ENCODE data around the gene HSD17B7. TPM values are rescaled to one million over a fixed set of nuclear protein-coding genes. Genes with fewer than 3 reads are reported as not detected.

Gene HSD17B7, protein sequence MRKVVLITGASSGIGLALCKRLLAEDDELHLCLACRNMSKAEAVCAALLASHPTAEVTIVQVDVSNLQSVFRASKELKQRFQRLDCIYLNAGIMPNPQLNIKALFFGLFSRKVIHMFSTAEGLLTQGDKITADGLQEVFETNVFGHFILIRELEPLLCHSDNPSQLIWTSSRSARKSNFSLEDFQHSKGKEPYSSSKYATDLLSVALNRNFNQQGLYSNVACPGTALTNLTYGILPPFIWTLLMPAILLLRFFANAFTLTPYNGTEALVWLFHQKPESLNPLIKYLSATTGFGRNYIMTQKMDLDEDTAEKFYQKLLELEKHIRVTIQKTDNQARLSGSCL
- 17.8 and 18.1 TPM in 2 replicates for total RNA-seq

DNA sequence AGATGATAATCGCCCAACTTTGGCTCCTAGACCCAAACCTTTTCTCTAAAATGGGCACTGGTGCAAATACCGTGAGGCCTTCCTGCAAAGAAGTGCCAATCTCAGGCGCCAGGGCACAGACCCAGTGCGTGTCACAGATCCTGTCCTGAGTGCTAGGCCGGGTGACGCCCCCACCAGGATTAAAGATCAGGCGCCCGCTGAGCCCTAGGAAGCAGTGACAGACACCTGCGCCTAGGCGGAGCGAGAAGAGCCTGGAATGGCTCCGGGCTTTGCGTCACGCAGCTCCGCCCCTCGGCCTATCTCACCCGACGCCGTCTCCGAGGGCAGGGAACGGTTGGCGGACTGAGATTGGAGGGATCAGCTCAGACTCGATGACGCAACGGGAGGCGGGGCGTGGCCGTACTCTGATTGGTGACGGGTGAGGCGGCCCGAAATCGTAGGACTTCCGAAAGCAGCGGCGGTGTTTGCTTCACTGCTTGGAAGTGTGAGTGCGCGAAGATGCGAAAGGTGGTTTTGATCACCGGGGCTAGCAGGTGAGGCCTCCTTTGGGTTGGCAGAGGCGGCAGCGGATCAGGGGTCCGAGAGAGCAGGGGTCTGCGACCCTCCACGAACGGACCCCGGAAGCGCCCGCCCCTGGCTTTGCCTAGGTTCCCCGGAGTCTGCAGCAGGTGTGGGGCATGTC is at the start of gene HSD17B7:
TSS of gene HSD17B7 (plus strand) at position 400 of the 682 bp plus-strand sequence. CDS start at position 499, 99 bp downstream.

DNA sequence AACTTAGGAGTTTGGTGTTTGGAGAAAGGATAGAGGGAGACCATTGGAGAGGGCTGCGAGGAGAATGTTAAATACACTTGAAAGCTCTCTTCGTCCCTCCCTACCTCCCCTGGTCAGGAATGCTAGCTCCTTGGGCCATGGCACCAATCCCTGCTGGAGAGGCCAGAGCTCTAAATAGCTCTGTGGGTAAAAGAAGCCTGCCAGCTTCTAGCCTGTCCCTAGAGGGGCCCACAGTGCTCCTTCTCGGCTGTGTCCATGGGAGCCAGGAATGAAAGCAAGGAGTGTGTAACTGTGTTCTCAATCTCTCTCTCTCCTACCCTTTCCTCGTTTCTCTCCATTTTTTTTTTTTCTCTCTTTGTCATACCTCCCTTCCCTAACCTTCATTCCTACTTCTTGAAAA is 70.6 kb downstream of the HSD17B7 start, which contains the start of gene CCDC190:
TSS of gene CCDC190 (minus strand) at position 75 of the 400 bp plus-strand sequence. CDS start 1,529 bp downstream, outside the sequence.

Other genes with a start within 250 kb of the HSD17B7 start
- 48.1 and 76.4 TPM in 2 replicates for gene UAP1, start 229.0 kb upstream of the HSD17B7 start, total RNA-seq
- 1.1 and 2.3 TPM in 2 replicates for gene DDR2, start 158.2 kb upstream of the HSD17B7 start, total RNA-seq
- 0.38 TPM in 1 of 2 replicates, not detected in the other for gene CCDC190, start 70.5 kb downstream of the HSD17B7 start, total RNA-seq